GM12878 (cell line): ENCODE results near the gene CAMTA1. TPM values are rescaled to one million over a fixed set of nuclear protein-coding genes. Genes with fewer than 3 reads are reported as not detected.

ENCODE experiments used
- ATAC-seq: fragments of 200-7000 bp; cut with Tn5 transposase; 3 replicates; pipeline ENCODE4 v1.9.1; 2020; ENCODE audit warnings: mild to moderate bottlenecking, moderate library complexity
- BruUV-seq: library from RNA; stranded (reverse); fragments of 400-500 nt; replicated peaks from 2 replicates; lab custom pipeline; 2021; lab: Mats Ljungman, UMichigan
- CTCF ChIA-PET: fragments of 300-600 bp; sonication (Branson Sonifier 250); formaldehyde crosslinking; extraction: SDS; loops from one replicate; lab custom pipeline; 2021; ENCODE audit warnings: inconsistent platforms; lab: Yijun Ruan, JAX
- POLR2A ChIA-PET: fragments of 350-600 bp; formaldehyde crosslinking; extraction: SDS; loops from one replicate; lab custom pipeline; 2021; ENCODE audit warnings: inconsistent platforms; lab: Charles Lee
- RAD21 ChIA-PET: fragments of 300-600 bp; sonication (Branson Sonifier 250); formaldehyde crosslinking; loops from one replicate; lab custom pipeline; 2023; ENCODE audit warnings: antibody characterized with exemption; ENCODE audit not compliant: unreplicated experiment; lab: Charles Lee
- SMC1A ChIA-PET: fragments of 300-600 bp; sonication (Branson Sonifier 250); formaldehyde crosslinking; loops from one replicate; lab custom pipeline; 2023; ENCODE audit not compliant: unreplicated experiment, uncharacterized antibody; lab: Charles Lee
- DNase-seq: peaks from one replicate; pipeline ENCODE4 v3.0.0-alpha.2; 2011; ENCODE audit warnings: low read depth, low spot score
- FAIRE-seq: peaks from 3 replicates; lab custom pipeline; 2011; peaks lifted over from hg19 to GRCh38; lab: Jason Lieb, UNC
- H2AFZ ChIP-seq: 2 replicates; pipeline ENCODE4 v1.6.0; 2011; ENCODE audit warnings: low read depth, low read length, control low read depth; ENCODE audit not compliant: control insufficient read depth
- H3K27ac ChIP-seq: 2 replicates; pipeline ENCODE4 v1.5.1; 2011; ENCODE audit warnings: control low read depth; ENCODE audit not compliant: control insufficient read depth, insufficient read depth
- H3K27me3 ChIP-seq, 2 experiments: replicated peaks in 1 of 2; 2 replicates each; pipeline versions ENCODE4 v1.6.0 to v1.6.1; 2011; ENCODE audit warnings: low read length in 1 of 2; ENCODE audit not compliant: control insufficient read depth in 2 of 2, insufficient read depth in 2 of 2
- H3K36me3 ChIP-seq, 2 experiments: 2 replicates each; pipeline ENCODE4 v1.5.1; 2011; ENCODE audit warnings: low read length in 1 of 2; ENCODE audit not compliant: control insufficient read depth in 2 of 2, insufficient read depth in 2 of 2
- H3K4me1 ChIP-seq: 2 replicates; pipeline ENCODE4 v1.6.1; 2011; ENCODE audit warnings: mild to moderate bottlenecking, low read length, moderate library complexity, mixed read lengths; ENCODE audit not compliant: control insufficient read depth, insufficient read depth
- H3K4me2 ChIP-seq: 2 replicates; pipeline ENCODE4 v1.6.0; 2011; ENCODE audit warnings: control low read depth; ENCODE audit not compliant: control insufficient read depth, insufficient read depth
- H3K4me3 ChIP-seq: fragments of 200-600 bp; sonication (generic); 2 replicates; pipeline ENCODE4 v1.5.1; 2016
- H3K79me2 ChIP-seq: 2 replicates; pipeline ENCODE4 v1.6.0; 2011; ENCODE audit warnings: low read length; ENCODE audit not compliant: control insufficient read depth, insufficient read depth
- H3K9ac ChIP-seq: 2 replicates; pipeline ENCODE4 v1.8.0; 2011; ENCODE audit warnings: low read length, control low read depth, mixed read lengths; ENCODE audit not compliant: control insufficient read depth, insufficient read depth
- H3K9me3 ChIP-seq: replicated peaks from 3 replicates; pipeline ENCODE4 v1.5.1; 2011; ENCODE audit warnings: mild to moderate bottlenecking, low read length; ENCODE audit not compliant: control insufficient read depth, insufficient read depth
- H4K20me1 ChIP-seq: 2 replicates; pipeline ENCODE4 v1.6.0; 2011; ENCODE audit not compliant: control insufficient read depth, insufficient read depth
- CUX1 ChIP-seq: IDR thresholded peaks from 2 replicates; pipeline ENCODE4 v1.6.1; 2012; ENCODE audit warnings: improper control_type of control experiment, low read depth, low read length; ENCODE audit not compliant: insufficient replicate concordance
- EED ChIP-seq: sonication (generic); IDR thresholded peaks from 2 replicates; pipeline ENCODE4 v1.6.1; 2016; ENCODE audit warnings: antibody characterized with exemption, low read depth
- MTA2 ChIP-seq: fragments of 450-650 bp; IDR thresholded peaks from 2 replicates; pipeline ENCODE4 v1.6.1; 2016; ENCODE audit warnings: low read depth, mild to moderate bottlenecking, moderate library complexity
- SUZ12 ChIP-seq: fragments of 200-600 bp; sonication (generic); IDR thresholded peaks from one replicate; pipeline ENCODE4 v1.6.1; 2018; ENCODE audit warnings: antibody characterized with exemption, mild to moderate bottlenecking; ENCODE audit not compliant: unreplicated experiment
- TCF12 ChIP-seq: IDR thresholded peaks from 2 replicates; pipeline ENCODE4 v1.6.1; 2011; ENCODE audit warnings: low read depth, mild to moderate bottlenecking, low read length
- ZBED1 ChIP-seq: IDR thresholded peaks from 2 replicates; pipeline ENCODE4 v1.6.1; 2016; ENCODE audit warnings: borderline replicate concordance
- ZBTB11 ChIP-seq: fragments of 450-650 bp; formaldehyde crosslinking; IDR thresholded peaks from 2 replicates; pipeline ENCODE4 v1.5.0; 2022; ENCODE audit warnings: mild to moderate bottlenecking, missing genetic modification characterization
- WGBS: methylation state at CpG from one replicate; pipeline ENCODE4 v1.1.6; 2016; ENCODE audit warnings: low lambda C conversion rate; ENCODE audit not compliant: insufficient replicate concordance, insufficient coverage; ENCODE audit errors: missing lambda C conversion rate; 5-methylcytosine and 5-hydroxymethylcytosine counted together
- in situ Hi-C: fragments of 300-500 bp; cut with MboI; formaldehyde crosslinking; loops from 9 replicates; pipeline ENCODE4 v1.14.3; 2018; ENCODE audit warnings: mixed read lengths
- intact Hi-C: fragments of 100-400 bp; cut with micrococcal nuclease; formaldehyde crosslinking; loops from one replicate; pipeline ENCODE4 v1.14.2; 2022; ENCODE audit not compliant: unreplicated experiment
- polyA plus RNA-seq, 11 experiments: library from polyadenylated mRNA; depleted of rRNA in 4 of 11; unstranded in 6 of 11; stranded (reverse) in 5 of 11; fragments of >200 nt; fragmentation: Nextera tagmentation in 4 of 11; fragmentation: Illumina TruSeq in 1 of 11; extraction: Ambion mirVana in 4 of 11; extraction: Trizol in 1 of 11; gene quantifications; 1 replicate in 1 of 11; 2 replicates in 10 of 11; pipeline versions ENCODE4 v1.2.1 to v1.2.3, GENCODE V29; 2011 to 2016; ENCODE audit warnings: inconsistent platforms in 2 of 11, missing spikeins in 2 of 11, low read depth in 1 of 11
- total RNA-seq, 4 experiments: library from RNA; depleted of rRNA in 3 of 4; stranded (reverse); fragments of >200 nt in 3 of 4; fragmentation: Illumina TruSeq in 1 of 4; extraction: Trizol in 1 of 4; gene quantifications; 2 replicates each; pipeline versions ENCODE4 v1.2.1 to v1.2.3, GENCODE V29; 2013 to 2021

The CAMTA1 gene
- total and polyA plus RNA-seq, 10 of the 15 experiments (the other 5 are each of a cell fraction or from before 2014, with no cell fraction given) = 37.7 to 148 (median 76.4) TPM

- TF ChIP-seq ZBTB11 (CRISPR knock-in tag) = no peak
- no peak for TF ChIP-seq CUX1
- TF ChIP-seq, all 136 proteins: peak for 0
Measured at GRCh38 chr1:7171168-7171567, 385.9 kb downstream of the CAMTA1 start (continued).

- Histone ChIP-seq H3K4me2 (no peak overlapping the region), H3K9me3 (no peaks in the 10 kb centered on the region), H3K36me3 (no peaks in the 10 kb centered on the region), H4K20me1 (no peaks in the 10 kb centered on the region), H2AFZ (no peak overlapping the region), H3K9ac (no peak overlapping the region), H3K27me3 (peaks cover 0 to 3% of the 10 kb centered on the region in 2 experiments; a peak in 1 of 4 replicates), H3K4me1 (no peaks in the 10 kb centered on the region), H3K79me2 (no peaks in the 10 kb centered on the region), H3K27ac (no peak overlapping the region), H3K4me3 (no peak overlapping the region)
- SMC1A ChIA-PET = no interaction called here
- in situ Hi-C loops = no loop called here
- no peak for TF ChIP-seq TCF12
- no peak for TF ChIP-seq EED
- no peak for TF ChIP-seq ZBED1
- no peak for TF ChIP-seq MTA2
- no peak for TF ChIP-seq SUZ12
- ATAC-seq = no peak
- no TSS peak for BruUV-seq
- no peak for FAIRE-seq
- POLR2A ChIA-PET = no interaction called here
- 31% methylated on average over 6 of the region's 6 CpGs for WGBS
- intact Hi-C loops = no loop called here
- DNase-seq = no peak
- RAD21 ChIA-PET = no interaction called here
- CTCF ChIA-PET = no interaction called here
Measured at GRCh38 chr1:7171574-7171973, 386.3 kb downstream of the CAMTA1 start.
